A673 (cell line): ENCODE measurements around the gene IGF2.

Experiments
- CTCF ChIP-seq: fragments of 300-800, 200-600 bp; sonication (generic); conservative IDR thresholded peaks from 2 replicates; pipeline ENCODE4 v1.5.1; 2017; ENCODE audit warnings: low read depth, mild to moderate bottlenecking, antibody characterized with exemption, low read length, moderate library complexity, mixed read lengths
- EZH2 ChIP-seq: fragments of 200-600 bp; sonication (generic); IDR thresholded peaks from 2 replicates; pipeline ENCODE4 v1.6.1; 2017; ENCODE audit warnings: borderline replicate concordance, low read depth, mild to moderate bottlenecking, mixed read lengths, antibody characterized with exemption, low read length; ENCODE audit not compliant: poor library complexity, severe bottlenecking

GRCh38 chr11:2090172-2091111, 48.7 kb downstream of the IGF2 start:
- TF ChIP-seq EZH2 (no peak), CTCF (no peak)
